Putamen (tissue), 1 donor: Measurements from ENCODE around the gene MCM9.
A peak's percentile ranks its signal among the peaks of the same experiment; 100 is the strongest.

ENCODE experiments used
- DNase-seq: peaks from one replicate; pipeline ENCODE4 v3.0.0-alpha.2; 2016; ENCODE audit warnings: low spot score

MCM9 gene

DNA sequence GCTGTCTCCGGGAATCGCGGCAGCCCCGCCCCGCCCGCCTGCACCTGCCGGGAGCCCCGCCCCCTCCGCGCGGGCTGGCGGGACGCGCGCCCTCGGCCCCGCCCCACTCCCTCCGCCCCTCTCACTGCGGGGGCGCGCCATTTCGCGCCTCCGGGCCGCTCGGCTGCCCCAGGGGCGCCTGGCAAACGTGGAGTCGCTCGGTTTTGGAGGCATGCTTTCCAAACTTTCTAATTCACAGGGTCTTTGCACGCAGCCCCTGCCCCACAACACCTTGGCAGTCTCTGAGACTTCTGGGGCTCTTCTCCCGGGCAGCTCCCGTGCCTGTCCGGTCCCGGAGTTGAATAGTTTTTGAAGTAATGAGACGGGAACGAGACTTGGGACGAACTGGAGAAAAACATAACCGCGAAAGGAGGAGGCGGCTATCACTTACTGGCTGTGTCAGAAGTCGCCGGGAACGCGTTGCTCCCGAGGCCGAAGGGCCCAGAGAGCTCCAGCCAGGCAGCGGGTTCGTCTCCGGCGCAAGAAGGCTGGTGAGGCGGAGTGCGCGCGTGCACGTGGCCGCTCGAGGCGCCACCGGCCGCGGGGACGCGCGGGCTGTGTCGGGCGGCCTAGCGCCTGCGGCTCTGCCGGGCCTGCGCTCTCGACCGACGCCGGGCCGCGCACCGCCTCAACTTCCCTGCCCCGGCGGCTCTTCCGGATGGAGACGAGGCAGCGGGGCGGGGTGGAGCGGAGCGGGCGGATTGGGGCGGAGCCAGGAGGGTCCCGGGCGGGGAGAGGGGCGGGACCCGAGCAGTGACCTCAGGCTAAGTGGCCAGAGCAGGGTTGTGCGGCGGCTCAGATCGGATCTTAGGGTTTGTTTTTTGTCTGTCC lies at the start of gene MCM9:
TSS of gene MCM9 (minus strand) at position 699 of the 870 bp plus-strand sequence. CDS start 3,436 bp downstream, outside the sequence.
- DNase-seq = peak; percentile 89

DNA sequence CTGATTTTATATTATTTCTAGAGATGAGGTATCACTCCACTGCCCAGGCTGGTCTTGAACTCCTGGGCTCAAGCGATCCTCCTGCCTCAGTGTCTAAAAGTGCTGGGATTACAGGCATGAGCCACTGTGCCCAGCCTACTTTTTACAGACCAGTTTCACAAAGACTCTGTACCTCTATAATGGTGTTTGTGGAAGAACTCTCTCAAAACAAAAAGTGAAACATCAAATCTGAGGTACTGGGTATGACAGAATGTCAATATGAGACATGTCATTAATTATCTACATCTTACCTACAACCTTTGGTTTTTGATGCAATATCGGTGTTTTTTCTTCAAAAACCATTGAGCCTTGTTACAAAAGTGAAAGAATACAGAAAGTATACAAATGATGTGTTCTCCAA lies 49.4 kb upstream of the MCM9 start:
- no peak for DNase-seq

DNA sequence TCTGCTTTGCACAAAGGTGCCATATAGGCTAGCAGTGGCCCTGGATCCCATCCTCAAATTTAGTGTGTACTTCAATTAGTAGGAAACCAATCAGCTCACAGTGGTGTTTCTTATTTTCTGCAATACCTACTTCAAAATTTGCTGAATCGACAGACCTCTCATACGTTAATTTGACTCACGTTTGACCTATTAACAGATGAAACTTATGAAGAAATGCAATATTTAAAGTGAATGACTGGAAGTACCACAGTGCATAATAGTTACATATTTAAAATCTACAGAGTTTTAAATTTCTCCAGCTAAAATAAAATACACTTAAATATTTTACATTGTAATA lies 47.6 kb upstream of the MCM9 start:
- no peak for DNase-seq

DNA sequence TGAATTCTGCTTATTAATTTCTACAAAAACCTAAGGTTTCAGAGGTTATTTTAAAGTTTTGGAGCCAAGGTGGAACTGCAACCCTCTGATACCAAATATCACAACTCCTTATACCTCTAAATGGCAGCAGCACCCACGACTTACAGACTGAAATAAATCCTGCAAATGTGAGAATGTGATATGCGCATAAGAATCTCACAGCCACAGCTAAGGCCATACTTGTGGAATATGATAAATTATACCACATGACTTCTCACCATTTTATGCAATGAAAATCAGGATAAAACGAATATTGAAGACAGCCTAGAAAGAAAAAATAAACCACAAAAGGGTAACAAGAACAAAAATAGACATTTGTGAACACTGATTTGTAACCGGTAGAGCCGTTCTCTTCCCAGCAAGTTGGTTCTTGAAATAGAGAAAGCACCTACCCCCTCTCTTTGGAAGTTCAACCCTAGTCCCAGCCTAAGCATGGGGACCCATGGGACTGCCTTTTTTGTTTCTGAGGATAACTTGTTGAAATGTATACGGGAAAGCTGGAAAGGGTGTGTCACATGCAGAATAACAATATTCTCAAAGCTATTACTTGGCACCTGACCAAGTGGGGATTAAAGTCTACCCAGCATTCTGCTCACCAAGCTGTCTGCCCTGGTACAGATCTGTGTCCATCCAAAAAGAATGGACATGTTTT lies 47.1 kb upstream of the MCM9 start:
- no peak for DNase-seq

DNA sequence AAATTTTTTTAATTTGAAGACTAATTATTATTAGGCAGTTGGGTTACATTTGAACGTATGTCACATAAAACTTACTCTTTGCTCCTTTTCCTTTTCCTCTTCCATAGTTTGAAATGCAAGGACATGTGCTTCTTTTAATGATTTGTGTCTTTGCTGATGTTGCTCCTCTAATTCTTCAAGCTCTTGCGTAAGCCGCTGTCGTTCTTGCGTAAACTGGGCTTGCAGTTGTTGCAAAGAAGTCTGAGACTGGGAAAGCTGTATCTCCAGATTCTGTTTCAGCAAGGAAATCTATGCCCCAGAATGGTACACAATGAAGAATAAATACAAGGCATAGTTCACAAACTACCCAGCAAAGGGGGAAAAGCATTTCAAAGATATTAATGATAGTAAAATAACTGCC lies 45.1 kb upstream of the MCM9 start:
- no peak for DNase-seq

DNA sequence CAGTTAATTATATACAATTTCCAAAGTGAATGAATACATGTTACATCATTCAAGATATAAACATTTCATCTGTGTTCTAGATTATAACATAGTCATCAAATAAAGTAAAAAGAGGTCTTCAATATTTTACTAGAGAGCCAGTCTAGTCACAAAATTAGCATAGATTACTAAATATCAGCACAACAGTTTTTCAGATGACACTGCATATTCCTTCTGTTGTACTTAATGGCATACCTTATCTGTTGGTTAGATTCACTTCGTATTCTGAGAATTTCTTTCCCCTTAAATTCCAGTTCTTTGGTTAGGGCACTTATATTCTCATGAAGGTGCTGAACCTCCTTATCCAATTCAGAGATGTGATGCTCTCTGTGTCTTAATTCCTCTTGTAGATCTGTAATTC lies 39.8 kb upstream of the MCM9 start:
- no peak for DNase-seq

DNA sequence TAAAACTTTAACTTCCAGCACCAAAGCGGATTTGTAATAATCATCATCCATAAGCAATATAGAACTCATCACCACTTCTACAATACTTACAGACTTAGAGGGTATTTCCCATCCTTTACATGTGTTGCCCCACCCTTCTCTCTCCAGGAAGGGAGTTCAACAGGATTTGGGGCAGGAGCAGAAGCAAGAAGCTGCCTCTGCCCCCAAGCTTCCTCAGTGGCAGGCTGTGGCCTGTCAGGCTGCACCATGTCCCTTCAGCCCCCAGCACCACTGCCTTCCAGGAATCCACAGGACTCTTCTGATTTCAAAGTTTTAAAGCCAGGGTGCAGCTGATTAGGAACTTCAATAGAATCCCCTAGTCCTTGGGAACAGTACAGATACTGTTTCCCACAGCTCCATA lies 36.7 kb upstream of the MCM9 start:
- no peak for DNase-seq

DNA sequence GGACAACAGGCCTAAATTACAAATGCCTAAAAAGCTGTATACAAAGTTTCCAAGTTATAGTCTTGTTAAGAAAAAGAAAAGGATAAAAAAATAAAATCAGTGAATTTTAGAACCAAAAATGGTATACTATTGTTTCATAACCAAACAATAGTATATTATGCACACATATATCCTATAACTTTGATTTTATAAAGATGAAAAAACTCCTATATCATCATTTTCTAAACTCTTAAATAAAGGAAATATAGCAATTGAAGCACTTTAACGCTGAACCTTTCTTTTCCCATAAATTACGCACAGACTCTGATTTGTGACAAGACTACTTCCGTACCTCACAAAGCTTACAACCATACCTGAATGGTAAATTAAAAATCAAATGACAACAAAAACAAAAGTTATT lies 35.9 kb upstream of the MCM9 start:
- no peak for DNase-seq

DNA sequence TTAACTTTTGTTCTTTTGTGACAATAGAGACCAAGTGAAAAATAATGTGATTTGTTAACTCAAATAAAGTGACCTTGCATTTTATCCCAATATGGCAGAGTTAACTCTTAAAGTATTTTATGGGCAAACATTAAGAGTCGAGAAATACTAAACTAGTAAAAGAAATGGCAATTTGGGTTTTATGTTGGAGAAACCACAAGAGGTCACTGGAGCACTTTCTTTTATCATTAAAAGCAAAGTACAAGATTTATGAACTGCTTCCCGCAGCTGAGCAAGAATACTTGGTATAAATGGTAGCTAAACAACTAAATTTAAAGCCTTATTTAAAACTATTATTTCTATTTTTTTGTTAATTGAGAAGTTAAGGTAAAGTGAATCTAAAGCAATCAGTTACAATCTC lies 33.5 kb upstream of the MCM9 start:
- DNase-seq = peak; percentile 7

DNA sequence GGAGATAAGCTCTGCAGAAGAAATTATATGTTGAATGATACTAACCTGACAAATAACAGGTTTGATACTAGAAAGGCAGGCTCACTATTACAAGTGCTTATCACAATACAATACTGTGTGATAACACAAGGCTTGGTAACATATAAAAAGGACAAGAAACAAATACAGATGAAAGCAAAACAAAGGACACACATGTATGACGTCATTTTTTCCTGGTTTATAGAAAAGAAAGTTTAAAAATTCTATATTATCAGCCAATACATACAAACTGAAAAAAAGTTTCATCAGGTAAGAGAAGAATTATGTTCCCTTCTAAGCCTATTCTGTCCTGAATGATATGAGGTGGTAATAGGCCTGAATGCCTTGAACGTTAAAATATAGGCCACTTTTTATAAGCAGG lies 32.3 kb upstream of the MCM9 start:
- DNase-seq = no peak

DNA sequence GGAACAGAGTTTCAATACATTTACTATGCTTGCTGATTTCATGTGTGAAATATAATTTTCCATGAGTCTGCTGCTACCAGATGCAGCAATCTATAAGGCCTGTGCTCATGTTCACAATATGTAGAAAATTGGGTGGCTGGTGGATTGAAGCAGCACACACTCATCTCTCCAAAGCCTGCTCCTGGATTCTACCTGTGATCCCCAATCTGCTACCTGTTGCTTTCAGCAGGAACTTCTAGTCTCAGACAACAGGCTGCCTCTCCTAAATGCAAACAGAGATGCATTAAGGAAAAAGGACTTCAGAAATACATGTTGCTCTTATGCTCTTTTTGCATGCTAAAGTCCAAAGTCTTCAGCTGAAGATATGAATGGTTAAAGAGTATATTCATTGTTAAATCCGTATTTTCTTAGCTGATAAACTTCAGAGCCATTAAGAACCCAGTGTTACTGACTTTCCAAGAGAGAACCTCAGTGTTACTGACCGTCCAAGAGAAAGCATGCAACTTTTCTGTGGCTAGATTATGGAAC lies 30.9 kb upstream of the MCM9 start:
- no peak for DNase-seq

DNA sequence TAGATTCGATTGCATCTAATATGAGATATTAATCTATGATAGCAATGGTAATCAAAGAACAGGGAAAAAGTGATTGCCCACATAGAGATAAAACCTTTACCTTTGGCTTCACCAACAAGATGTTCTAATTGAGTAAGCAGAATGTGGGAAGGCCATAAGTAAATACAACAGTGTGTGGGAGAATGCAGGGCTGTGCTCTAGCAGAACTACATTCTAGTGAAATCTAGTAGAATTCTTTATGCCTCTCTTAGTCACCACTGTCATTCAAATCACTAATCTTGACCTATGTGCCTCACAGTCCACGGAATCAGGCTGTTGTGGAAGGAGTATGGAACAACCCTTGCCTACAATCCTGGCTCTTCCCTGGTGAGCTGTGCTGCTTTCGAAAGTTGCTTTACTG lies 30.4 kb upstream of the MCM9 start:
- no peak for DNase-seq

DNA sequence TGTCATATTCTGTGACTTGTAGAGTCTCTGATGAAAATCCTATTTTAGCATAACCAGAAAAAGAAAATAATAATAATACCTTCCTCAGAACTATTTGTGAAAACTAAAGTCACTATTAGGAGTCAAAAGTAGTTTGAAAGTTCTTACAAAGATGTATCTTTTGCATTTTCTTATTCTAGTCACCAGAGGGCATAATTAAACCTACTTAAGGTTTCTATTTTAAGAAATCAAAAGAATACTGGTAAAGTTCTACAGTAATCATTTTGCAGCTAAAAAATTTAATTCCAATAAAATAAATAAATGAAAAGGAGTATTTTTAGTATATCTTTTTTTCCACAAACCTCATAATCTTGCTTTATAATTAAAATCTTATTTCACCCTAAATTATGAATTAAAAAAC lies 28.0 kb upstream of the MCM9 start:
- DNase-seq = no peak

DNA sequence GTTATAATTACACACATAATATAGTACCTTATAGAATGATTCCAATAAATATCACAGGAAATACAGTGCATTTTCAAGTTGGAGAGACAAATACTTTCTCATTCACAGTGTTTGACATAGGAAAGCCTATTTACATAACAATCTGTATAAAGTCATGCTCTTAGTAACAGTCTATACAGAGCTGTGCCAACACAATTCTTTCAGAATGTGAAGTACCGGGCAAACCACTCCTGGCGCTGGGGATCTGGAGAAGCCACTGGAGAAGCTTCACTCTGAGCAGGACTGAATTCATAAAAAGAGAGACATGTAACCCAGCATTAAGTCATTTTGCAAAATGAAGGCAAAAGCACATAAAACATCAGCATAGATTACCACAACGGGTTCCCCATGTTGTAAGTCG lies 24.9 kb upstream of the MCM9 start:
- DNase-seq = no peak

DNA sequence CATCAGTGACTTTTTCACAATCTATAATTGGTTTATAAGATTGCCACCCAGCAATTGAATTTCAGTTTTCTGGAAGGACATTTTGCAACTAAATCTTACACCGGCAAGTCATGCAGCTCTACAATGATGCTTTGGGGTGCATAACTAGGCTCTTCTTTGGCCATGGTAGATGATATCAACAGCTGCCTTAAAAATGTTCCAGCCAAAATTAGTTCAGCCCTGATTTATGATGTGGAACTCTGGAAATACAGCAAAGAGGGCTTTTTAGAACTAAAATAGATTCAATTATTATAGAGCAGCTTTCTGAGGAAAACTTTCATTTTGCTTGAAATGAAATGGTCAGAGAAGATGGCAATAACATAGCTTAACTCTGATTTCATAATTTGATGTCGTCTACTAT lies 18.4 kb upstream of the MCM9 start:
- DNase-seq = no peak

DNA sequence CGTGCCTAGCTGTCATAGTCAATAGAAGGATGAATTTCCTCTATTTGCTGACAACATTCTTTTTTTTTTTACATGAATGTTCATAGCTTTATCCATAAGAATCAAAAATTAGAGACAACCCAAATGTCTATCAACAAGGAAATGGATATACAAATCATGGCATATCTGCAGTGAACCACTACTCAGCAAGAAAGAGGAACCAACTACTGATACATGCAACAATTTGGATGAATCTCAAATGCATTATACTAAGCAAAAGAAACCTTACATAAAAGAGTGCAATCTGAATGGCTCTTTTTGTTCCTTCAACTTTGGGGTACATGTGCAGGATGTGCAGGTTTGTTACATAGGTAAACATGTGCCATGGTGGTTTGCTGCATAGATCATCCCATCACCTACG lies 17.7 kb upstream of the MCM9 start:
- no peak for DNase-seq

DNA sequence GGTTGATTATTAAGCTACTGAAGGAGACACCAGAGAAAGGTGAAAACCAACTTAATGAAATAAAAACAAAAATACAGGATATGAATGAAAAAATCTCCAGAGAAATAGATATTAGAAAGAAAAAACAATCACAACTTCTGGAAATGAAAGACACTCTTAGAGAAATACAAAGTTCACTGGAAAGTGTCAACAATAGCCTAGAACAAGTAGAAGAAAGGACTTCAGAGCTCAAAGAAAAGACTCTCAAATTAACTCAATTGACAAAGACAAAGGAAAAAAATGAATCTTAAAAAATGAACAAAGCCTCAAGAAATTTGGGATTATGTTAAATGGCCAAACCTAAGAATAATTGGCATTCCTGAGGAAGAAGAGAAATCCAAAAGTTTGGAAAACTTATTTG lies 10.3 kb upstream of the MCM9 start:
- DNase-seq = no peak

DNA sequence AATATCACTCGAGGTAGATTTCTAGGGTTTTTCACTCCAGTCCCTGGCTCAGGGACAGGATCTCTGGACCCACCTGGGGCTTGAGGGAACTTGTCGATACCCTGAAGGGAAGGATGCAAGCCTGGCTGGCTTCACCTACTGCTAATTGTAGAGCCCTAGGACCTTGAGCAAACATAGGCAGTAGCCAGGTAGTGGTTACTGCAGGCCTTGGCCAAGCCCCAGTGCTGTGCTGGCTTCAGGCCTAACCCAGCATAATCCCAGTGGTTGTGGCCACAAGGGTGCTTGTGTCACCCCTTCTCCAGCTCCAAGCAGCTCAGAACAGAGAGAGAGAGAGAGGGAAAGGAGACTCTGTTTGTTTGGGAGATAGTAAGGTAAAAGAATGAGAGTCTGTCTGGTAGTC lies 5.8 kb upstream of the MCM9 start:
- no peak for DNase-seq

DNA sequence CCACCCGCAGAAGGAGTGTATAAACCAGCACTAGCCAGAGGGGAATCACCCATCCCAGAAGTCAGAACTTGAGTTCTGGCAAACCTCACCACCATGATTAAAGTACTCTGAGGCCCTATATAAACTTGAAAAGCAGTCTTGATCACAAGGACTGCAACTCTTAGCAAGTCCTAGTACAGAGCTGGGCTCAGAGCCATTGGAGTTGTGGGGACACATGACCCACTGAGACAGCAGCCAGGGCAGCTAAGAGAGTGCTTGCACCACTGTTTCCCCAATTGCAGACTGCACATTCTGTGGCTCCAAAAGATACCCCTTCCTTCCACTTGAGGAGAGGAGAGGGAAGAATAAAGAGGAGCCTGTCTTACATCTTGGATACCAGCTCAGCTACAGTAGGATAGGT lies 4.7 kb upstream of the MCM9 start:
- peak; percentile 40 for DNase-seq

DNA sequence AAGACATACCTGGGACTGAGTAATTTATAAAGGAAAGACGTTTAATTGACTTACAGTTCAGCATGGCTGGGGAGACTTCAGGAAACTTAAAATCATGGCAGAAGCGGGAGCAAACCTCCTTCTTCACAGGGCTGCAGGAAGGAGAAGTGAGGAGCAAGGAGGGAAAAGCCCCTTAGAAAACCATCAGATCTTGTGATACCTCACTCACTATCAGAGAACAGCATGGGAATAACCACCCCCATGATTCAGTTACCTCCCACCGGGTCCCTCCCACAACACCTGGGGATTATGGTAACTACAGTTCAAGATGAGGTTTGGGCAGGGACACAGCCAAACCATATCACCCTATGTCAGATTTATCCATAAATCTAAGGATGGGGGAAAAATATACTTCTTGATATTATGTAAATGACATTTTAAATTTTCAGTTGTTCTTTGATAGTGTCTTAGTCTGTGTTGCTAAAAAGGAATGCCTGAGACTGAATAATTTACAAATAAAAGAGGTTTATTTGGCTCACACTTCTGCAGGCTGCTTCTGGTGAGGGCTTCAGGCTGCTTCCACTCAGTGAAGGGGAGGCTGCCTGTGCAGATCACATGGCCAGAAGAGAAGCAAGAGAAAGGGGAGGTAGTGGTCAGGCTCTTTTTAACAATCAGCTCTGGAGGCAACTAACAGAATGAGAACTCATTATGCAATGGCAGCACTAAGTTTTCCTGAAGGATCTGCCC lies 1.2 kb upstream of the MCM9 start:
- no peak for DNase-seq

DNA sequence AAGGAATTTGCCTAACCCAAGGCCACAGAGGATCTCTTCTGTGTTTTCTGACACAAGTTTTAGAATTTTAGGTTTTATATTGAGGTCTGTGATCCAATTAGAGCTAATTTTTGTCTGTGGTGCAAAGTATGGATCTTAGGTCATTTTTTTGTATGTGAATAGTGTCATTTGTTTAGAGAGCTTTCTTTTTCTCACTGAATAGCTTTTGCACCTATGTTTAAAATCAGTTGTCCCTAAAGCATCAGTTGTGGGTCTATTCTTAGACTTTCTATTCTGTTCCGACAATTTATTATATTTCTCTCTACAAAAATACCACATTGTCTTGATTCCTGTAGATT lies 341 bp upstream of the MCM9 start:
- DNase-seq = no peak

DNA sequence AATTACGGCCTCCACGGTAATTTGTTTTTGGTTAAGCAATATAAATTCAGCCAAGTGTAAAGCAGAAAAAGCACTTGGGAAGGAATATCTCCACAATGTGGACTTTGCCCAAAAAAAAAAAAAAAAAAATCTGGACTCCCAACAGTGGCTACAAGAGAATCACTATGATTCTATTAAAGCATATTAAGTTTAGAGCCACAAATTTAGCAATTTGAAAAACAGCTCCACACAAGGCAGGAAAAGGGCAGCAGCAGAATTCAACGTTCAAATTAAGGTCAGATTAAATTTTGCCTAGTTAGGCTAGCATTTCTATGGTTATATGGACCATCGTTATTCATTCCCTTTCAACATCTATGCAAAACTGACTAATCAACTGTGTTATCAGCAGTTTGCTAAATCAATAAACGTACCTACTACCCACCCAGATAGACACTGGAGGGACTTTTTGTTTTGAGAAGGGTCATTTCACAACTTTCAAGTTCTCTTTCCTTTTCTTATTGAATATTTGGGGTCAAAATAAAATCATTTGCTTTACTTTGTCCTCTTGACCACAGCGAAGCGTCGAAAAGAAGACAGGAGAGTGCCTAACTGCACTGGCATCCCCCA lies 1.0 kb downstream of the MCM9 start:
- no peak for DNase-seq

DNA sequence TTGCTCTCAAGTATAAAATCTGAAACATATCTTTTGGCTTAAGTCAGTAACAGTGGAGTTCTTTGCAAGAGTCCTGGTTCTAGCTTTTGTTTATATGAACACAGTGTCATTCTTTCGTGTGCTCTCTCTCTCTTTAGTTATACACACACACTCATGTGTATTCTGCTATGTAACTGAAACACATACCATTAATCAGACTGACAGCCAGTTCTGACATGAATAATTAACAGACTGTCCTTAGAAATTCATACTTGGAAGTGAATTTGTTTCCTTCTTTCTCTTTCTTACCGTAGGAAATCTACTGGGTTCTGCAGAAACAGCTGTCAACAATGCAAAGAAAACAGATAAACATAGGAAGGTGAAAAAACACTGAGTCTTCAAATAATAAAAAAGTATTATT lies 2.5 kb downstream of the MCM9 start:
- DNase-seq = no peak
